ENCODE results near the gene RHPN2. TPM values are rescaled to one million over a fixed set of nuclear protein-coding genes. Genes with fewer than 3 reads are reported as not detected.

RHPN2 gene
- total and polyA plus RNA-seq, 2 of the 8 experiments (the other 6 are each of a cell fraction or from before 2014, with no cell fraction given) = 22.8 to 31.1 TPM

DNA sequence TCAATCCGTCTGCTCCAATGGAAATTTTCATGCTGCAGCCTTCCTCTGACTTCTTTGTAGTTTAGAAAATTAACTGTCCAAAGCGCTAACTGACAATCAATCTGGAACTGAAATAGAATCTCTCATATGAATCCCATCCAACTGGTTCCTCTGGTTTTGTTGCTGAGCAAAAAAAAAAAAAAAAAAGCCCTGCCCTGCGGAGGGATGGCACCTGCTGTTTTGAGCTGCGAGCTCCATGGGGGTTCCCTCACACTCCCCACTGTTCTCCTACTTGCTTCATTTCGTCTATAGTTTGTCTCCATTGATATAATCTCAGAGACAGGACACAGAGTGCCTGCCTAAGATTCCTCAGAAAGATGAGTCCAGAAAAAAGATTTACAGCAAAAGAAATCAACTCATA lies 59.2 kb downstream of the RHPN2 start (continued):
- TF ChIP-seq, protein P1, sequence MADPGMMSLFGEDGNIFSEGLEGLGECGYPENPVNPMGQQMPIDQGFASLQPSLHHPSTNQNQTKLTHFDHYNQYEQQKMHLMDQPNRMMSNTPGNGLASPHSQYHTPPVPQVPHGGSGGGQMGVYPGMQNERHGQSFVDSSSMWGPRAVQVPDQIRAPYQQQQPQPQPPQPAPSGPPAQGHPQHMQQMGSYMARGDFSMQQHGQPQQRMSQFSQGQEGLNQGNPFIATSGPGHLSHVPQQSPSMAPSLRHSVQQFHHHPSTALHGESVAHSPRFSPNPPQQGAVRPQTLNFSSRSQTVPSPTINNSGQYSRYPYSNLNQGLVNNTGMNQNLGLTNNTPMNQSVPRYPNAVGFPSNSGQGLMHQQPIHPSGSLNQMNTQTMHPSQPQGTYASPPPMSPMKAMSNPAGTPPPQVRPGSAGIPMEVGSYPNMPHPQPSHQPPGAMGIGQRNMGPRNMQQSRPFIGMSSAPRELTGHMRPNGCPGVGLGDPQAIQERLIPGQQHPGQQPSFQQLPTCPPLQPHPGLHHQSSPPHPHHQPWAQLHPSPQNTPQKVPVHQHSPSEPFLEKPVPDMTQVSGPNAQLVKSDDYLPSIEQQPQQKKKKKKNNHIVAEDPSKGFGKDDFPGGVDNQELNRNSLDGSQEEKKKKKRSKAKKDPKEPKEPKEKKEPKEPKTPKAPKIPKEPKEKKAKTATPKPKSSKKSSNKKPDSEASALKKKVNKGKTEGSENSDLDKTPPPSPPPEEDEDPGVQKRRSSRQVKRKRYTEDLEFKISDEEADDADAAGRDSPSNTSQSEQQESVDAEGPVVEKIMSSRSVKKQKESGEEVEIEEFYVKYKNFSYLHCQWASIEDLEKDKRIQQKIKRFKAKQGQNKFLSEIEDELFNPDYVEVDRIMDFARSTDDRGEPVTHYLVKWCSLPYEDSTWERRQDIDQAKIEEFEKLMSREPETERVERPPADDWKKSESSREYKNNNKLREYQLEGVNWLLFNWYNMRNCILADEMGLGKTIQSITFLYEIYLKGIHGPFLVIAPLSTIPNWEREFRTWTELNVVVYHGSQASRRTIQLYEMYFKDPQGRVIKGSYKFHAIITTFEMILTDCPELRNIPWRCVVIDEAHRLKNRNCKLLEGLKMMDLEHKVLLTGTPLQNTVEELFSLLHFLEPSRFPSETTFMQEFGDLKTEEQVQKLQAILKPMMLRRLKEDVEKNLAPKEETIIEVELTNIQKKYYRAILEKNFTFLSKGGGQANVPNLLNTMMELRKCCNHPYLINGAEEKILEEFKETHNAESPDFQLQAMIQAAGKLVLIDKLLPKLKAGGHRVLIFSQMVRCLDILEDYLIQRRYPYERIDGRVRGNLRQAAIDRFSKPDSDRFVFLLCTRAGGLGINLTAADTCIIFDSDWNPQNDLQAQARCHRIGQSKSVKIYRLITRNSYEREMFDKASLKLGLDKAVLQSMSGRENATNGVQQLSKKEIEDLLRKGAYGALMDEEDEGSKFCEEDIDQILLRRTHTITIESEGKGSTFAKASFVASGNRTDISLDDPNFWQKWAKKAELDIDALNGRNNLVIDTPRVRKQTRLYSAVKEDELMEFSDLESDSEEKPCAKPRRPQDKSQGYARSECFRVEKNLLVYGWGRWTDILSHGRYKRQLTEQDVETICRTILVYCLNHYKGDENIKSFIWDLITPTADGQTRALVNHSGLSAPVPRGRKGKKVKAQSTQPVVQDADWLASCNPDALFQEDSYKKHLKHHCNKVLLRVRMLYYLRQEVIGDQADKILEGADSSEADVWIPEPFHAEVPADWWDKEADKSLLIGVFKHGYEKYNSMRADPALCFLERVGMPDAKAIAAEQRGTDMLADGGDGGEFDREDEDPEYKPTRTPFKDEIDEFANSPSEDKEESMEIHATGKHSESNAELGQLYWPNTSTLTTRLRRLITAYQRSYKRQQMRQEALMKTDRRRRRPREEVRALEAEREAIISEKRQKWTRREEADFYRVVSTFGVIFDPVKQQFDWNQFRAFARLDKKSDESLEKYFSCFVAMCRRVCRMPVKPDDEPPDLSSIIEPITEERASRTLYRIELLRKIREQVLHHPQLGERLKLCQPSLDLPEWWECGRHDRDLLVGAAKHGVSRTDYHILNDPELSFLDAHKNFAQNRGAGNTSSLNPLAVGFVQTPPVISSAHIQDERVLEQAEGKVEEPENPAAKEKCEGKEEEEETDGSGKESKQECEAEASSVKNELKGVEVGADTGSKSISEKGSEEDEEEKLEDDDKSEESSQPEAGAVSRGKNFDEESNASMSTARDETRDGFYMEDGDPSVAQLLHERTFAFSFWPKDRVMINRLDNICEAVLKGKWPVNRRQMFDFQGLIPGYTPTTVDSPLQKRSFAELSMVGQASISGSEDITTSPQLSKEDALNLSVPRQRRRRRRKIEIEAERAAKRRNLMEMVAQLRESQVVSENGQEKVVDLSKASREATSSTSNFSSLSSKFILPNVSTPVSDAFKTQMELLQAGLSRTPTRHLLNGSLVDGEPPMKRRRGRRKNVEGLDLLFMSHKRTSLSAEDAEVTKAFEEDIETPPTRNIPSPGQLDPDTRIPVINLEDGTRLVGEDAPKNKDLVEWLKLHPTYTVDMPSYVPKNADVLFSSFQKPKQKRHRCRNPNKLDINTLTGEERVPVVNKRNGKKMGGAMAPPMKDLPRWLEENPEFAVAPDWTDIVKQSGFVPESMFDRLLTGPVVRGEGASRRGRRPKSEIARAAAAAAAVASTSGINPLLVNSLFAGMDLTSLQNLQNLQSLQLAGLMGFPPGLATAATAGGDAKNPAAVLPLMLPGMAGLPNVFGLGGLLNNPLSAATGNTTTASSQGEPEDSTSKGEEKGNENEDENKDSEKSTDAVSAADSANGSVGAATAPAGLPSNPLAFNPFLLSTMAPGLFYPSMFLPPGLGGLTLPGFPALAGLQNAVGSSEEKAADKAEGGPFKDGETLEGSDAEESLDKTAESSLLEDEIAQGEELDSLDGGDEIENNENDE (IDR thresholded peaks at IDR 0.05; ENCODE audit: insufficient replicate concordance, low read length) = no peak
- TF ChIP-seq SP2 (IDR thresholded peaks at IDR 0.05; ENCODE audit: low read length) (no peak), ZNF274 (IDR thresholded peaks at IDR 0.05; ENCODE audit: borderline replicate concordance, extremely low read depth, low read length) (no peak), CHD2 (IDR thresholded peaks at IDR 0.05; ENCODE audit: low read length) (no peak), SIX5 (IDR thresholded peaks at IDR 0.05; ENCODE audit: low read depth, low read length) (no peak), SUZ12 (IDR thresholded peaks at IDR 0.05; ENCODE audit: low read length) (no peak), CREB1 (IDR thresholded peaks at IDR 0.05) (no peak), GABPA (IDR thresholded peaks at IDR 0.05; ENCODE audit: borderline replicate concordance, insufficient read depth, low read length) (no peak), POU5F1 (IDR thresholded peaks at IDR 0.05; ENCODE audit: low read depth, low read length) (no peak), BACH1 (IDR thresholded peaks at IDR 0.05; ENCODE audit: low read length) (no peak), BRCA1 (IDR thresholded peaks at IDR 0.05; ENCODE audit: low read depth, low read length) (no peak), CBX8 (IDR thresholded peaks at IDR 0.05; ENCODE audit: borderline replicate concordance, low read depth, low read length) (no peak), SIN3A (conservative IDR thresholded peaks at IDR 0.05 in 1 of 2, IDR thresholded peaks at IDR 0.05 in 1 of 2; ENCODE audit: low read depth in 1 of 2, low read length in 2 of 2) (no peak)
